Ovary (tissue), 3 donors: ENCODE results near the gene HLA-DMB.

Experiments used
- POLR2A ChIP-seq: fragments of 450-650 bp; IDR thresholded peaks from one replicate; pipeline ENCODE4 v1.6.1; 2017; ENCODE audit warnings: antibody characterized with exemption, mild to moderate bottlenecking, moderate library complexity
- TF ChIP-seq, protein P1 (sequence below), 3 donors: fragments of 450-650 bp in 2 of 3; fragments of 200-600 bp in 1 of 3; IDR thresholded peaks; one replicate each; pipeline versions ENCODE4 v1.5.1 to v1.8.0; 2016 to 2022; ENCODE audit warnings: antibody characterized with exemption in 3 of 3, mild to moderate bottlenecking in 1 of 3
- donor health status: DM: no; HTN: no; CAD: no.

DNA sequence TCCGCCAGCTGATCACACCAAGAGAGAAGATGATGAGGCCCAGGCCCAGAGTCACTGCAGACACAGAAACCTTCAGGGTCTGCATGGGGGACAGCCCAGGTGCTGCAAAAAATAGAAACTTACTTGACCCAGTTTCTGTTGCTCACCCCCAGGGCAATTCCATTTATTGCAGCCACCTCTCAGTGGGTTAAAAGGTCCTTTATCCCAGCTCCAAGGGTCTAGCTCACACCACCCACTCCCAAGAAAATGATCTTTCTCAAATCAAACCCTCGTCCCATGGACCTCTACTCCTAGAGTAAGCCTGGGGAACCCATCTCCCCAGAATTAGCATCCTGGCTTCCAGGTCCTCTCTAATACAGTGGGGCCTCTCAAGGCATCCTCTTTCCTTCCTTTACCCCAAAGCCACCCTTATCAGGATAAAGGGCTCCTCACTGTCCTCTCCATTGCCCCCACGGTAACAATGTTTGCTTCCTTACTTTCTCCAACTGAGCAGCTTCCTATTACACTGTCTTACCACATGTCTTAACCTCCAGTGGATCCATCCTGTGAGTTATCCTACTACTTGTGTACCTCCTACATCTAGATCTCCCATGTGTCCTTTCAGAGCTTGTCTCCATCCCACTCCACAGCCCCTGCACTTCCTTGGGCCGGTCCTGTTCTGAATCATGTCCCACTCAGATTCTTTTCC lies 5.1 kb downstream of the HLA-DMB start:
- TF ChIP-seq, protein P1, sequence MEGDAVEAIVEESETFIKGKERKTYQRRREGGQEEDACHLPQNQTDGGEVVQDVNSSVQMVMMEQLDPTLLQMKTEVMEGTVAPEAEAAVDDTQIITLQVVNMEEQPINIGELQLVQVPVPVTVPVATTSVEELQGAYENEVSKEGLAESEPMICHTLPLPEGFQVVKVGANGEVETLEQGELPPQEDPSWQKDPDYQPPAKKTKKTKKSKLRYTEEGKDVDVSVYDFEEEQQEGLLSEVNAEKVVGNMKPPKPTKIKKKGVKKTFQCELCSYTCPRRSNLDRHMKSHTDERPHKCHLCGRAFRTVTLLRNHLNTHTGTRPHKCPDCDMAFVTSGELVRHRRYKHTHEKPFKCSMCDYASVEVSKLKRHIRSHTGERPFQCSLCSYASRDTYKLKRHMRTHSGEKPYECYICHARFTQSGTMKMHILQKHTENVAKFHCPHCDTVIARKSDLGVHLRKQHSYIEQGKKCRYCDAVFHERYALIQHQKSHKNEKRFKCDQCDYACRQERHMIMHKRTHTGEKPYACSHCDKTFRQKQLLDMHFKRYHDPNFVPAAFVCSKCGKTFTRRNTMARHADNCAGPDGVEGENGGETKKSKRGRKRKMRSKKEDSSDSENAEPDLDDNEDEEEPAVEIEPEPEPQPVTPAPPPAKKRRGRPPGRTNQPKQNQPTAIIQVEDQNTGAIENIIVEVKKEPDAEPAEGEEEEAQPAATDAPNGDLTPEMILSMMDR (IDR thresholded peaks at IDR 0.05), result no peak
- TF ChIP-seq POLR2A, result no peak
